ENCODE results near the gene TIMM22.
"Not testable (repeated sequence)": the region's sequence is repeated elsewhere in the genome, so short reads cannot be mapped to it uniquely, and the experiment has no call there.

TIMM22 gene

GRCh38 chr17:971861-972260 is 25.1 kb upstream of the TIMM22 start:
- DNase-seq (ENCODE audit: low read depth in 3 of 3), result not testable (repeated sequence)

GRCh38 chr17:973053-973452 is 23.9 kb upstream of the TIMM22 start:
- no peak for DNase-seq (ENCODE audit: low read depth in 3 of 3)

GRCh38 chr17:974778-975177 is 22.2 kb upstream of the TIMM22 start:
- not testable (repeated sequence) for DNase-seq (ENCODE audit: low read depth in 3 of 3)

- no peak for DNase-seq (ENCODE audit: low read depth in 3 of 3)
Observed at GRCh38 chr17:975371-975915, 21.5 kb upstream of the TIMM22 start.

DNA sequence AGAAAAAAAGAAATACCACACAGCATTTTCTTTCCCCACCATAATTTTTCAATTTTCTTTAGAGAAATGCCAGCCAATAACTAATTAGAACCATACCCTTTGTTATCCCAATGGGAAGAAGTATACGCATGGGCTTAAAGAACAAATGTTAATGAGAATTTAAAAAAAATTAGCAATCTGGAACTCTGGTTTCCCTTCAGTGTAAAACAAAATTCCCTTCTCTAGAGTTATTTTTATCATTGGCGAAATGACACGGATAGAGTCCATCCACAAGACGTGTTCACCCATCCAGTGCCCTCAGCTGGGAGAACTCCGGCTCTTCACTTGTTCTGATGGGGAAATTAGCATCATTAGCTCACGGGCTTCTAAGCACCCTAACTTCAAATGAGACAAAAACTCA is 20.6 kb upstream of the TIMM22 start:
- no peak for DNase-seq (ENCODE audit: low read depth in 3 of 3)

DNA sequence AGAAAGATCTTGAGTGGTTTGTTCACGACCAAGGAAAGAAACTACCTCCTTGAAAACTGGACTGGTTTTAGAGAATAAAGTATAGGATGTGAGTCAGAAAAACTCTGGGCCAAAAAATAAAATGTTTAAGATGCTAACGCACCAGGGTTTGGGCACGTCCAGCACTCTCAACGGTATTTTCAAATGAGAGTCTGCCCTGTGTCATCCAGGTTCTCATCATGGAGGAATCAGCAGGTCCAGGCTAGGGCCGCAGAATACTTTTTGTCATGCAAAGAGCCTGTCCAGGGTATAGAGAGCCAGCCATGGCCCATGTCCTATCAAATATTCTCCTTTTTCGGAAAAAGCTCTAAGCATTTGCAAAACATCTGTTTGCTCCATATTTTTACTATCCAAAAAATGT is 19.8 kb upstream of the TIMM22 start:
- DNase-seq (ENCODE audit: low read depth in 3 of 3), result no peak

GRCh38 chr17:978103-979093 is 18.5 kb upstream of the TIMM22 start:
- no peak for DNase-seq (ENCODE audit: low read depth in 3 of 3)

DNA sequence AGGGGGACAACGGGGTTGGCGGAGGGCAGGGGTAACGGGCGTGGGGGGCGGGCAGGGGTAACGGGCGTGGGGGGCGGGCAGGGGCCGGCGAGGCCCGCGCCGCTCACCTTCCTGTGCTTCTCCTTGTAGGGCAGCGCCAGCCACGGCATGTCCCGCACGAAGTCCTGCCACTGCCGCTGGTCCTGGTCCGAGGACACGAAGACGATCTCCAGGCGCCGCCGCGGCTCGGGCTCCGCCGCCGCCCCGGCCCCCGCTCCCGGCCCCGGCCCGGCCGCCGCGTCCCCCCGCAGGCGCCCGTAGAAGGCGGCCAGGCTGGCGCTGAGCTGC is 17.8 kb upstream of the TIMM22 start:
- no peak for DNase-seq (ENCODE audit: low read depth in 3 of 3)

DNA sequence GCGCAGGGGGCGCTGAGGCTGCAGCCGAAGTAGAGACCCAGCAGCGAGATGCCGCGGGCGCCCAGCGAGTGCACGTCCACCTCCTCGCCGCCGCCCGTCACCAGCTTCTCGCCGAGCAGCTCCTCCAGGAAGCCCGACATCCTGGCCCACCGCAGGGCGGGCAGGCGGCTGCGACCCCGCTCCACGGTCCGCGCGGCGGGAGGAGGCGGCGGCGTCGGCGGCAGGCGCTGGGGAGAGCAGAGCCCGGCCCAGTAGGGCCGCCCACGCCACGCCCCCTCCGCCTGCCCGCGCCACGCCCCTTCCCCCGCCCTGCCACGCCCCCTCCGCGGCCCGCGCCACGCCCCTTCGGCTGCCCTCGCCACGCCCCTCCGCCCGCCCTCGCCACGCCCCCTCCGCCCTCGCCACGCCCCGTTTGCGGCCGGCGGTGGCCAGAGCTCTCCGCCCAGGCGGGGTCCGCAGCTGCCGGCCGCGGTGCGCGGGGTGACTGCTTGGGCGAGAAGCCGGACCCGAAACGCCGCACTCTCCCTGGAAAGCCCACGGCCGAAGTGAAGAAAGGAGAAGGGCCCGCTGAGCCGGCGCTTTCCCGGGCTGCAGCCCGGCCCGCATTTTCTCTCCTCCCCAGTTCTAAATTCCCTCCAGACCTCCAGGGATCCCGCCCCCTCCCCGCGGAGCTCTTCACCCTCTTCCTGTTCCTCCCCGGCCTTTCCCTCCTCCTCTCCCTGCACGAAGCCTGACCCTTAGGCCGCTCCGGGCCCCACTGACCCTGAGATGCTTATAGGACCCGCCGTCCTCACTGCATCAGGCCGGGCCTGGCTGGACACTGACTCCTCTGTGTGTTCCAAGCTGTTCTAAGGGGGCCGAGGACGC is 17.2 kb upstream of the TIMM22 start, which contains the start of gene NXN:
NXN (minus strand) TSS at position 238 of the 867 bp plus-strand sequence.
- DNase-seq (ENCODE audit: low read depth in 3 of 3), result peak; percentile 81 to 91 (median 88)

GRCh38 chr17:980406-981291 is 16.3 kb upstream of the TIMM22 start:
- peak; percentile 36 to 69 (median 60) for DNase-seq (ENCODE audit: low read depth in 3 of 3)

DNA sequence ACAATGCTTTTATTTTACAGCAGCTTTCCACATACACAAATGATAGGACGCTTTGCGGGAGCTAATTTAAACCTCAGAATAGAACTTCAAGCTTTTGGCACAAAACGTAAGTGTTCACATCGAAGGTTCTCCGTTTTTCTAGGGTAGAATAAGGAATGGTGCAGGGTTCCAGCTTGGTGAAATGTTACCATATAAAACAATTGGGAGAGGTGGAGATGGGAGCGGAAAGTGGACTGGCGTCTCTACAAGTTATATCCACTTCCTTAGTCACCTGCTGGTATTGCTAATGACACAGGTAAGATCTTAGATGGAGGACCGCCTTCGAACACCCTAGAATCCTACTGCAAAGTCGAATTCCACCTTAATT is 15.7 kb upstream of the TIMM22 start:
- no peak for DNase-seq (ENCODE audit: low read depth in 3 of 3)

GRCh38 chr17:983921-984320 is 13.0 kb upstream of the TIMM22 start:
- no peak for DNase-seq (ENCODE audit: low read depth in 3 of 3)

- no peak for DNase-seq (ENCODE audit: low read depth in 3 of 3)
Observed at GRCh38 chr17:986322-986929, 10.5 kb upstream of the TIMM22 start.

- DNase-seq (ENCODE audit: low read depth in 3 of 3), result no peak
Observed at GRCh38 chr17:987931-988330, 9.0 kb upstream of the TIMM22 start.

DNA sequence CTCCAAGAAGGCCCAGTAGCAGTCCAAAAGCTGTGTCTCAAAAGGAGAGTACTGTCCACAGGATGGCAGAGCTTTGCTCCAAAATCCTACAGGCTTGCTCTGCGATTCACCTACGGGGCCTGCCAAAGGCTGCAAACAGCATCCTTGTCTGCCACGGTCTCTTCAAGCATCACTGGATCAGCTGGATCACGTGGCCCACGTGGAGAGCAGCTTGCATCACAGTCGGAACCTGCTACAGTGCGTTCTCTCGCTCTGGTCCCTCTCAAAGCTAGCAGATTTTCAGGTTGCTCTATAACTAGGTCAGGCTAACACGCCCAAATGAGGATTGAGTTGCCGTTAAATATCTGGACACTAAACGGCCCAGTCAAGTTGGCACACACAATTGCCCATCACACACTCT is 8.4 kb upstream of the TIMM22 start:
- no peak for DNase-seq (ENCODE audit: low read depth in 3 of 3)

- DNase-seq (ENCODE audit: low read depth in 3 of 3), result no peak
Observed at GRCh38 chr17:992933-993332, 4.0 kb upstream of the TIMM22 start.

GRCh38 chr17:995324-995723 is 1.6 kb upstream of the TIMM22 start:
- DNase-seq (ENCODE audit: low read depth in 3 of 3), result not testable (repeated sequence)

DNA sequence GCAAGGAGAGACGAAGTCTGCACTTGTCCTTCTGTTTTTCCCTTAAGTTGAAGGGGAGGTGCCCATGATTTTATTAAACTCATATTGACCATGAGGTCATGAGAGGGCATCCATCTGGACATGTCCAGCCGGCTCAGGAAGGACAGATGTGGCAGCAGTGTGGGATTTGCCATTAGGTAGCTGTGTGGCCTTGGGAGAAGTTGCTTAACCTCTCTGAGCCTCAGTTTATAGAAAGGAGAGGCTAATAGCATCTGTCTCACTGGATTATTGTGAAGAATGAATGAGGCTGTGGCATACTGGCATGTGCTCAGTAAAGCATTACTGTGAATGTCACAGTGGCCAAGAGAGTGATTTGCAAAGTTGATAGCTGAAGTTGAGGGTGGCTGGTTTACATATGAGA is 1.2 kb downstream of the TIMM22 start:
- DNase-seq (ENCODE audit: low read depth in 3 of 3), result no peak

DNA sequence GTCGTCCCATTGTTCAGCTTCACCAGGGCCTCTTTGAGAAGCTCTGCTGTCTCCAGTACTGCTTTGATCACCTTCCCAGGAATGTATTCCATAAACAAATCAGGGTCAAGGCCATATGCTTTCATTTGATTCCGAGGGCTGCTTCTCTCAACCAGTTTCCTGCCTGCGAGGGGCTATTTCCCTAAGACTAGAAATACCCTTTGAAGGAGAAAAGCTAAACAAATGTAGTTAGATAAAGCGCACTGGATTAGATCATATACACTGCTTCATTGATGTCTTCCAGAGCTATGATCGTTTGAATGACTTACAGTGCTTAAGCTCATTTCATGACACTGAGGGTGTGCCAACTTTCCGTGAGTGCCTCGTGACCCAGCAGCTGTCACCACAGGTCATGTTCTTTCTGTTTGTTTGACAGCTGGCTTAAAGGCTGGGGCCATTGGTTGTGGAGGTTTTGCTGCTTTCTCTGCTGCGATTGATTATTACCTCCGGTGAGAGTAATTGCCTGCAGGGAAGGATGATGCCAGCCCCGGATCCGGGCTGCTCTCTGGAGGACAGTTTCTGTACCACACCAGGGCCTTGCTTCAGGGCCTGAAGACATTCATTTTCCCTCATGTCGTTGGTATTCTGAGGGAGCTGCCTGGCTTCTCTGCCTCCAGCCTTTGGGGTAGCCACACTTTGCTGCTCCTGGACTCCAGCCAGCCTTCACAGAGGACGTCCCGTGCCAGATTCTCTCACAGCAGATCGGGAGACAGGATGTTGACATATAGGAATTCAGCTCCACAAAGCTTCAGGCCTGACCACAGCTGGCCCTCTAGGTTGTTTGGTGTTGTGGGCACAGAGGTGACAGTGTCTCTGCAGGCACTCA is 3.9 kb downstream of the TIMM22 start:
- DNase-seq (ENCODE audit: low read depth in 3 of 3), result no peak
